GM10248 (cell line): ENCODE results near the gene ANGPTL2.
"Not testable (repeated sequence)": the region's sequence is repeated elsewhere in the genome, so short reads cannot be mapped to it uniquely, and the experiment has no call there.

Experiments
- CTCF ChIA-PET: fragments of 300-600 bp; sonication (Branson Sonifier 250); formaldehyde crosslinking; extraction: SDS; loops from one replicate; lab custom pipeline; 2021; ENCODE audit warnings: antibody characterized with exemption; lab: Yijun Ruan, JAX
- POLR2A ChIA-PET: fragments of 350-650 bp; sonication (Branson Sonifier 250); formaldehyde crosslinking; extraction: SDS; loops from one replicate; lab custom pipeline; 2020; ENCODE audit warnings: antibody characterized with exemption; lab: Yijun Ruan, JAX
- DNase-seq: peaks from one replicate; pipeline ENCODE4 v3.0.0; 2012; ENCODE audit errors: extremely low spot score
- TF ChIP-seq, protein P1 (sequence below): IDR thresholded peaks from 2 replicates; pipeline ENCODE4 v1.5.1; 2012; ENCODE audit warnings: mild to moderate bottlenecking, low read depth; ENCODE audit errors: extremely low read depth, missing control alignments, control extremely low read depth

Gene ANGPTL2

GRCh38 chr9:127149463-127150390 lies 27.3 kb upstream of the ANGPTL2 start:
- POLR2A ChIA-PET = no interaction called here
- TF ChIP-seq, protein P1, sequence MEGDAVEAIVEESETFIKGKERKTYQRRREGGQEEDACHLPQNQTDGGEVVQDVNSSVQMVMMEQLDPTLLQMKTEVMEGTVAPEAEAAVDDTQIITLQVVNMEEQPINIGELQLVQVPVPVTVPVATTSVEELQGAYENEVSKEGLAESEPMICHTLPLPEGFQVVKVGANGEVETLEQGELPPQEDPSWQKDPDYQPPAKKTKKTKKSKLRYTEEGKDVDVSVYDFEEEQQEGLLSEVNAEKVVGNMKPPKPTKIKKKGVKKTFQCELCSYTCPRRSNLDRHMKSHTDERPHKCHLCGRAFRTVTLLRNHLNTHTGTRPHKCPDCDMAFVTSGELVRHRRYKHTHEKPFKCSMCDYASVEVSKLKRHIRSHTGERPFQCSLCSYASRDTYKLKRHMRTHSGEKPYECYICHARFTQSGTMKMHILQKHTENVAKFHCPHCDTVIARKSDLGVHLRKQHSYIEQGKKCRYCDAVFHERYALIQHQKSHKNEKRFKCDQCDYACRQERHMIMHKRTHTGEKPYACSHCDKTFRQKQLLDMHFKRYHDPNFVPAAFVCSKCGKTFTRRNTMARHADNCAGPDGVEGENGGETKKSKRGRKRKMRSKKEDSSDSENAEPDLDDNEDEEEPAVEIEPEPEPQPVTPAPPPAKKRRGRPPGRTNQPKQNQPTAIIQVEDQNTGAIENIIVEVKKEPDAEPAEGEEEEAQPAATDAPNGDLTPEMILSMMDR = no peak
- CTCF ChIA-PET = interaction anchor here (1.0 to 3.2 kb wide), 4 partner anchors 13 to 49 kb away, joined by 3 to 11 read pairs (median 4); no protein-coding TSS in a partner anchor
- no peak for DNase-seq

DNA sequence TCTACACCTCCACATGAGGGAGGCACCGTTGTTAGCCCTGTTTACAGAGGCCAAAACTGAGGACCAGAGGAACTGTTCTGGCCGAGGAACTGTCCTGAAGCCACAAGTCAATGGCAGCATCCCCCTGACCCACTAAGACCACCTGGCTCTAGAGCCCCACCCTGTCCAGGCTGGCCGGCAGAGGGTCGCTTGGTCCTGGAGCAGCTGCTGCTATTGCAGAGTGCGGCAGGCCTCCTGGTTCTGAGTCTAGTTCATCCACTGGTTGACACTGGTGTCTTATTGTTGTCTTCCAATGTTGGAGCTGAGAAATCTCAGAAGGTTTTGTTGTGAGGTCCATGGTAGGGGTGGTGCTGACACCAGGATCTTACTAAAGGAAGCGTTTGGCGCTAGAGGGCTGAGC lies 26.6 kb upstream of the ANGPTL2 start:
- ChIA-PET CTCF (interaction anchor here (1.0 to 3.2 kb wide), 5 partner anchors 14 to 201 kb away, joined by 3 to 11 read pairs (median 3); no protein-coding TSS in a partner anchor), POLR2A (no interaction called here)

GRCh38 chr9:127148014-127148413 lies 25.6 kb upstream of the ANGPTL2 start:
- ChIA-PET POLR2A (no interaction called here), CTCF (interaction anchor here (1.2 kb wide), 1 partner anchor 200 kb away, joined by 3 read pairs; no protein-coding TSS in a partner anchor)
- DNase-seq = no peak
- TF ChIP-seq, protein P1 = no peak

More for the DNA sequence above, 26.6 kb upstream of the ANGPTL2 start:
- TF ChIP-seq, protein P1 = no peak
- no peak for DNase-seq

GRCh38 chr9:127147251-127147650 lies 24.8 kb upstream of the ANGPTL2 start:
- DNase-seq = no peak
- CTCF ChIA-PET = interaction anchor here (1.0 to 1.8 kb wide), 4 partner anchors 9 to 51 kb away, joined by 3 to 4 read pairs (median 4); no protein-coding TSS in a partner anchor
- POLR2A ChIA-PET = no interaction called here
- TF ChIP-seq, protein P1 = no peak

GRCh38 chr9:127146841-127147240 lies 24.4 kb upstream of the ANGPTL2 start:
- CTCF ChIA-PET = interaction anchor here (1.0 to 1.8 kb wide), 4 partner anchors 8 to 52 kb away, joined by 3 to 4 read pairs (median 4); no protein-coding TSS in a partner anchor
- POLR2A ChIA-PET = not testable (repeated sequence)

DNA sequence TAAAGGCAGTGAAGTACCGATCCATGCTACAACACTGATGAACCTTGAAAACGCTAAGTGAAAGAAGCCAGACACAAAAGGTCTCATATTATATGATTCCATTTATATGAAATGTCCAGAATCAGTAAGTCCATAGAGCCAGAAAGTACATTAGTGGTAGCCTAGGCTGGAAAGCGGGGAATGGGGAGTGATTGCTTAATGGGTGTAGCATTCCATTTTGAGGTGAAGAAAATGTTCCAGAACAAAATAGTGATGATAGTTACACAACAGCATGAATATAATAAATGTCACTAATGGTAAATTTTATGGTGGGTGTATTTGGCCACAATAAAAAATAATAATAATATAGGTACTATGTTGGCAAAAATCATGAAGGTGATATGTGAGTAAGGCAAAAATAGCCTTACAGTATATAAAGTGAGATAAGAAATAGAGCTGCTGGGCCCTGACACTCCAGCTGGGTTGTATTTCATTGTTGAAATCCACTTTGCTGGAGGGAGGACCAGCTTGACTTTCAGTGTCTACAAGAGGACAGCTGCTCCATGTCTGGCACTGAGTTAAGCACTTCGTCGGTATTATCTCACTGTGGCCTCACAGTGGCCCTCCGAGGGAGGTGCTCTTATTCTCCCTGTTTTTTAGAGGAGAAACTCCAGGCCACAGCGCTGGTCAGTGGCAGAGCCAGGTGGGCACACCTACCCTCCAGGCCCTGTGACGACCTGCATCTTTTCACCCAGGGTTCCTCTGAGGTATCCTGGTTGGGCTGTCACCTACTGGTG lies 22.4 kb upstream of the ANGPTL2 start:
- TF ChIP-seq, protein P1 = no peak
- DNase-seq = no peak
- CTCF ChIA-PET = no interaction called here
- POLR2A ChIA-PET = no interaction called here

More at GRCh38 chr9:127146841-127147240, 24.4 kb upstream of the ANGPTL2 start:
- DNase-seq = not testable (repeated sequence)
